HG03097 (cell line): ENCODE results near the gene SEH1L.
"Not testable (repeated sequence)": the region's sequence is repeated elsewhere in the genome, so short reads cannot be mapped to it uniquely, and the experiment has no call there.

Source experiments
- ATAC-seq: cut with Tn5 transposase; IDR thresholded peaks from one replicate; pipeline ENCODE4 v1.9.1; 2021; ENCODE audit not compliant: unreplicated experiment, low FRiP score

SEH1L gene

DNA sequence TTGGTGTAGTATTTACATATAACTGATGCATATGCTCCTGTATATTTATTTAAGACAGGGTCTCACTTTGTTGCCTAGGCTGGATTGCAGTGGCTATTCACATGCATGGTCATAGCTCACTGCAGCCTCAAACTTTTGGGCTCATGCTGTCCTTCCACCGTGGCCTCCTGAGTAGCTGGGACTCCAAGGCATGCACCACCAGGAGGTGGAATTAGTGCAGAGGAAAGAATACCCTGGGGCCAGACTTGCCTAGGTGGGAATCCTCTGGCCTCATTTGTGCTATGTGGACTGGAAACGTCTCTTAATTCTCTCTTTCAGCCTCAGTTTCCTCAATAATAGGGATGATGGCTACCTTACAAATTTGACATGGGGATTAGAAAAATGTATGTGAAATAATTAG, 45.6 kb downstream of the SEH1L start:
- no peak for ATAC-seq

- no peak for ATAC-seq
These were observed 47.6 kb downstream of the SEH1L start for GRCh38 chr18:12995424-12995823.

DNA sequence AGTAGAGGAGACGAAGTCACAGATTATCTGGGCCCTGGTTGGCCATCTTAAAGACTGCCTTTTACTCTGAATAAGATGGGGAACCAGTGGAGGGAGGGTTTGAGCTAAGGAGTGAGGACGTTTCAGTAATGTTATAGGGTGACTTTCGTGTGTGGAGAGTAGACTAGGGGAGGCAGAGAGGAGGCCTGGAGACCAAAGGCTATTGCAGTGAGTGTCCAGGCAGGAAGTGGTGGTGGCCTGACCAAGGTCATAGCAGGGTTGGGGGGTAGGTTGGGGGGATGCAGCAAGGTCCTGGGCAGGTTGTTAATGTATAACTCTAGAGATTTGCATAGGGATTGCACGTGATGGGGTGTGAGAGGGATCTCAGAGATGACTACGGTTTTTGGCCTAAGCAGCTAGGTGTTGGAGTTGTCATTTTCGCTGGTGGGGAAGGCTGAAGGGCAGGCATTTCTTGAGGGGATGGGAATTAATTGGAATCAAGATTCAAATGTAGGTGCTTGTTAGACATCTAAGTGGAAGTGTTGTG, 48.2 kb downstream of the SEH1L start:
- ATAC-seq = no peak

GRCh38 chr18:12996661-12997292, 49.0 kb downstream of the SEH1L start:
- ATAC-seq = no peak

- not testable (repeated sequence) for ATAC-seq
These were observed 49.5 kb downstream of the SEH1L start for GRCh38 chr18:12997330-12997729.

GRCh38 chr18:12998332-12999060, 50.7 kb downstream of the SEH1L start:
- no peak for ATAC-seq

- ATAC-seq = no peak
These were observed 55.7 kb downstream of the SEH1L start for GRCh38 chr18:13003466-13003896.

DNA sequence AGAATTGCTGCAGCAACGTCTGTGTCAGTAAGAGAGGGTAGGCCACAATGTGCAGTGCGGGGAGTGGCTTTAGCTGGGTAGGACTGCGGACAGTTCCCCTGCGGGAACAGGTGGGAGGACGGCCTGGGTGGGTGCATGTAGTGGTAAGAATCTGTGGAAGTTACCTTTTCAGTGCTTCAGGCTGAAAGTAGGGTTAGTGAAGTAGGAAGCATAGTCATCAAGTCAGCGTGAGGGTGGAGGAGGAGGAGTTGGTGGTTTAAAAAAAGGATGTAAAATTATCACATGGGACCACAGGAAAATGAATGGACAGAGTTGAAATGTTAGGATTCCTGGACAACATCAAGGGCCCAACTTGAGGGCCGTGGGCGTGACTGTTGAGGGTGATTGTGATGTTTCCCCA, 56.6 kb downstream of the SEH1L start:
- ATAC-seq = no peak

GRCh38 chr18:13005289-13005688, 57.5 kb downstream of the SEH1L start:
- ATAC-seq = no peak

DNA sequence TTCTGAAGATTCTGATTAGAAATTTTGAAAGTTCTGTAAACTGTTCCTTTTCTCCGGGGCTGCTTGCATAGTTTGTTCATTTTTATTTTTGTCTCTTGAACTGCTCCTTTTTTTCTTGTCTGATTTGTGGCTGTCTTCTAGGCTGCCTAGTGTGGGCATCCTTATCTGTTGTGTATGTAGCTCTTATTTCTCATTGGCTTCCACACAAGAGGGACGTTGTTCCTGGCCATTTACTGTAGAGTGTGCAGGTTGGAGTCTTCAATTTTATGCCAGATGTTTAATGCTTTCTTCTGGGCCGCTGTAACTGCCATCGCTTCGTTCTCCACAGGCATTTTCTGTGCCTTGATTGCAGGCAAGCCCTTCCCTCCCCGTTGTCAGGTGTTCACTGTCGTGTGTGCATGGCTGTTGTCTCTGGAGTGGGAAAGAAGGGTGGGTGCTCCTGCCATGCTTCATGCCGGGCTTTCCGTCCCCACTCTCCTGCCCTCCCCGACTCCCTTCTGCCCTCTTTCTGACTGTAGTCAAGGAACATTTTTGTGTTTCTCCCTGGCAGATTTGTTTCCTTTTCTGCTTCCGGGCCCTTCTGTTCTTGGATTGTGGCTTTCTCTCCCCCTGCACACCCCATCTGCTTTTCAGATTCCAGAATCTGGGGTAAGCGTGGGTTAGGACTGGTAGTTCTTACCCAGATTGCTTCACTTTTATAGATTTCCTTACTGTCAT, 58.9 kb downstream of the SEH1L start:
- no peak for ATAC-seq

DNA sequence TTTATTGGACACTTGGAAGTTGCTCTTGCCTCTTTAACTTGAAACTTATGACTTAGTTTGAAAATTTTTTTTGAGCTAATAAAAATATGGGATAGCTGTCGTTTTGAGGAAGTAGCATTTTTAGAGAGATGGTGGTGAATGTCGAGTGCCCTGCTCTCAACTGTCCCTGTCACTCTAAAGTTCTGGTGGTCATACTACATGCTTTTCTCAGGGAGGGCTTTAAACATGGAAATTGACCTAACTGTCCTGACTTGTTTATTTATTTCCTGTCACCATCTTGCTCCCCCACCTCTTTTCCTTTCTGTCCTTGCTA, 59.4 kb downstream of the SEH1L start:
- no peak for ATAC-seq

- no peak for ATAC-seq
These were observed 63.9 kb downstream of the SEH1L start for GRCh38 chr18:13011719-13012118.

GRCh38 chr18:13014232-13014631, 66.4 kb downstream of the SEH1L start:
- no peak for ATAC-seq

- ATAC-seq = no peak
These were observed 67.0 kb downstream of the SEH1L start for GRCh38 chr18:13014818-13015217.

DNA sequence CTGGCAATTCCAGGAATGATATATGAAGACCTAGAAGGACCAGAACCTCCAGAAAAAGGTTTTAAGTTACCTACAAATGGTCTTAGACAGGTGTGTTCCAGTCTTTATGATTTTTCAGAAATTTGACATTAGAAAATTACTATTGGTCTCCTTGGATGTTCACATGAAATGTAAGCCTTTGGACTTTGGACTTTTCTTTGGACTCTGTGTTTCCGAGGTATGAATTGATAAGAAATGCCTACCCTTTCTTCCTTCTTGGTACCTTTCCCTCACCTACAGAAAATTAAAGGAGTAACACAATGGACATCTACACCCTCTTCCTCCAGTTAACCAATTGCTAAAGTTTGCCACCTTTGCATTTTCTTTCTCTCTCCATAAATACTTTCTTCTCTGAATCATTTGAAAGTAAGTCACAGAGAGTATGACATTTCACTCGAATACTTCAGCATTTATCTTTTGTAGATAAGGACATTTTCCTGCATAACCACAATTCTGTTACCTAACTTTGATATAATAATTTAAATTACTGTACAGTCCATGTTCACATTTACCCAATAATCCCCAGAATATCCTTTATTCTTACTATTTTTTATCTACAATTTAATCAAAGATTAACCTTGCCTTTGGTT, 69.5 kb downstream of the SEH1L start:
- ATAC-seq = no peak

GRCh38 chr18:13018374-13018773, 70.6 kb downstream of the SEH1L start:
- no peak for ATAC-seq

DNA sequence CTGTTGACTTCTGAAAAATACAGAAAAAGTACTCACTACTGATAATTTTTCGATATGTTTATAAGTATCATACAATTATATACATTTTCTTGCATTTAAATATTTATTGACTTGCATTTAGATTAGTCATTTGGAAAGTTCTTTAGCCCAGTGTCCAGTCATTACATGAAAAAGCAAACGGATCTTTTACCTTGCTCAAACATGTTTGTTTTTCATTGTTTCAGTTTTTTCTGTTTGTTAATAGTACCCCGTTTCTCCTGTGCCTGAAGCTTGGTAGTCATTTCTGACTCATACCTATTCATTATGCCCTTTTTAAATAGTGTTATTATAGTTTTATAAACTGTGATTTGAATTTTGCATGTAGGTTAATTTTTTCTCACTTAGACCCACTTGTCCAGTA, 71.5 kb downstream of the SEH1L start:
- ATAC-seq = no peak

DNA sequence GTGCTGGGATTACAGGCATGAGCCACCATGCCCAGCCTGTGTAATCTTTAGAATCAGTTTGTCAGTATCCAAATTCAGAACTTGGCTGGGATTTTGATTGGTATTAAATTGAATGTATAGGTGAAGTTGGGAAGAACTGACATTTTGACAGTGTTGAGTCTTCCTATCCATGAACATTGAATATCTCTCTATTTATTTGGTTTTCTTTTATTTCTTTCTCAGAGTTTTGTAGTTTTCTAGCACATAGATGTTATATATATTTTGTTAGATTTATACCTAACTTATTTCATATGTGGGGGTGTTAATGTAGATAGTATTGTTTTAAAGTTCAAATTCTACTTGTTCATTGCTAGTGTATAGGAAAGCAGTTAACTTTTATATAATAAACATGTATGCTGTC, 74.8 kb downstream of the SEH1L start:
- ATAC-seq = no peak

GRCh38 chr18:13025233-13025632, 77.4 kb downstream of the SEH1L start:
- no peak for ATAC-seq

- ATAC-seq = no peak
These were observed 78.9 kb downstream of the SEH1L start for GRCh38 chr18:13026583-13027270.

DNA sequence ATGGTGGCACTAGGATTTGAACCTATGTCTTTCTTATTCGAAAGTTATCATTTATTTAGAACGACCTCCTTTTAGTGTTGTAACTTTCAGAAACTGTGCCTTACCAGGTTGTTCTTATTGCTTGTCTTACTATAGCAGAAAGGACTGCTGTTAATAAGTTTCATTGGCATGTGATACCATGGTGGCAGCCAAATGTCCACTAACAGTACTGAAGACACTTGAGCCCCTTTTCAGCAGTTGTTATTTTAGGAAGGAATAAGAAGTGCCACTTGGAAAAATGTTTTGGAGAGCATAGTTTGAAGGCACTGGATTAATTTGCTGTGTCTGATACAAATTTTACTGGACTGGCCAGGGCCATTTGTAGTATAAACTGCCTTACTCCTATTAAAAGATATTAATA, 81.1 kb downstream of the SEH1L start:
- ATAC-seq = no peak
